GM12892 (cell line): Measurements from ENCODE around the gene ANKRD18B.

ENCODE experiments used
- DNase-seq: peaks from one replicate; pipeline ENCODE4 v3.0.0; 2011; ENCODE audit not compliant: insufficient read length
- FAIRE-seq: peaks from 2 replicates; lab custom pipeline; 2011; peaks lifted over from hg19 to GRCh38; lab: Jason Lieb, UNC
- POLR2A ChIP-seq: IDR thresholded peaks from 2 replicates; pipeline ENCODE4 v1.6.1; 2011; ENCODE audit warnings: low read depth, low read length, control low read depth
- POLR2AphosphoS5 ChIP-seq: IDR thresholded peaks from 2 replicates; pipeline ENCODE4 v1.6.1; 2011; ENCODE audit warnings: low read depth, low read length, control low read depth
- TAF1 ChIP-seq: IDR thresholded peaks from 2 replicates; pipeline ENCODE4 v1.6.1; 2011; ENCODE audit warnings: low read depth, mild to moderate bottlenecking, control low read depth, low read length, borderline replicate concordance

The ANKRD18B gene

DNA sequence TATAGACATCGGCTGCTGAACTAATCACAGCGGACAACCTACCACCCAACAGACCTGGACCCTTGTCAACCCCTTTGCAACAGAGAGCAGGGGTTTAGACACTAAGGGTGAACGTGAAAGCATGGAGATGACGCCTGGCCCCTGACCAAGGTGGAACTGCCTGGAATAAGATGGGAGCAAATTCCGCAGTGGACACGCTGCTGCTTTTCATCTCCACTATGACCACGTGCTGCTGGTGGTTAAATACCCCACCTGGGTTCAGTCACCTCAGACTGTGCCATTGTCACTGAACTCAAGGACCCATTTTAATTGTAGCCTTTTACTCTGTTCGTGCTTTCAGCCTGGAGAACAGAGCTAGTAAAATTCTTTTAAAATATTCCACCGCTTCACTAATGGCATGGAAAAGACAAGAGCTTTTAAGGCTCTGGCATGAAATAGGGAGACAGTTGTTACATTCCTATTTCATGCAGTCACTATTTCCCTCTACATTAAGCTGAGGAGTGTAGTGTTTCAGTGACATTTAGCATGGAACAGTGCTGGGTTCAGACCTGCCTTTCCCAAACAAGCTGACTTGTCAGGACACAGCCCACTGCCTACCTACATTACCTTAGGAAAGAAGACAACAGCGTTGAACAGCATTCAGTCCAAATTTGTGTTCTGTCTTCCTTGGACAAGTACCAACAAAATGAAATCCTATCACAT, 96.8 kb downstream of the ANKRD18B start:
- no peak for TF ChIP-seq TAF1
- no peak for TF ChIP-seq POLR2AphosphoS5
- TF ChIP-seq POLR2A = no peak
- DNase-seq (no peak), FAIRE-seq (no peak)
